Ascending aorta (tissue), 2 donors: ENCODE data around the gene NUDT3. TPM values are rescaled to one million over a fixed set of nuclear protein-coding genes. Genes with fewer than 3 reads are reported as not detected.
"Not testable (repeated sequence)": the region's sequence is repeated elsewhere in the genome, so short reads cannot be mapped to it uniquely, and the experiment has no call there.

Source experiments
- DNase-seq, 2 donors: peaks; one replicate each; pipeline ENCODE4 v3.0.0-alpha.2; 2019; ENCODE audit warnings: low spot score in 2 of 2
- H3K27ac ChIP-seq, 2 donors: fragments of 200-600 bp; sonication (generic); one replicate each; pipeline ENCODE4 v1.5.1; 2016 to 2017; ENCODE audit warnings: mild to moderate bottlenecking in 1 of 2
- H3K27me3 ChIP-seq: fragments of 200-600 bp; sonication (generic); one replicate; pipeline ENCODE4 v1.5.1; 2017
- H3K36me3 ChIP-seq, 2 donors: fragments of 200-600 bp; sonication (generic); one replicate each; pipeline ENCODE4 v1.5.1; 2016
- H3K4me1 ChIP-seq, 2 donors: fragments of 200-600 bp; sonication (generic); one replicate each; pipeline ENCODE4 v1.5.1; 2016 to 2017; ENCODE audit warnings: mild to moderate bottlenecking in 1 of 2
- H3K4me3 ChIP-seq, 2 donors: fragments of 200-600 bp; sonication (generic); one replicate each; pipeline ENCODE4 v1.5.1; 2016 to 2017; ENCODE audit warnings: mild to moderate bottlenecking in 1 of 2
- H3K9me3 ChIP-seq, 2 donors: fragments of 200-600 bp; sonication (generic); one replicate each; pipeline ENCODE4 v1.5.1; 2016
- intact Hi-C: fragments of 100-400 bp; cut with DNase I; formaldehyde crosslinking; loops from one replicate; pipeline ENCODE4 v1.15.1; 2023
- total RNA-seq: library from RNA; depleted of rRNA; stranded (reverse); fragments of >200 nt; gene quantifications from one replicate; pipeline ENCODE4 v1.1.0, GENCODE V29; 2016
- TF ChIP-seq, protein P1 (sequence below), 3 experiments: fragments of 200-600 bp in 2 of 3; fragments of 450-650 bp in 1 of 3; sonication (generic) in 2 of 3; IDR thresholded peaks; one replicate each; pipeline ENCODE4 v1.5.1; 2016 to 2019; ENCODE audit warnings: antibody characterized with exemption in 3 of 3, mild to moderate bottlenecking in 1 of 3, moderate library complexity in 1 of 3

The NUDT3 gene
- total RNA-seq, 1 donor from 2014 or later: 18.8 TPM

DNA sequence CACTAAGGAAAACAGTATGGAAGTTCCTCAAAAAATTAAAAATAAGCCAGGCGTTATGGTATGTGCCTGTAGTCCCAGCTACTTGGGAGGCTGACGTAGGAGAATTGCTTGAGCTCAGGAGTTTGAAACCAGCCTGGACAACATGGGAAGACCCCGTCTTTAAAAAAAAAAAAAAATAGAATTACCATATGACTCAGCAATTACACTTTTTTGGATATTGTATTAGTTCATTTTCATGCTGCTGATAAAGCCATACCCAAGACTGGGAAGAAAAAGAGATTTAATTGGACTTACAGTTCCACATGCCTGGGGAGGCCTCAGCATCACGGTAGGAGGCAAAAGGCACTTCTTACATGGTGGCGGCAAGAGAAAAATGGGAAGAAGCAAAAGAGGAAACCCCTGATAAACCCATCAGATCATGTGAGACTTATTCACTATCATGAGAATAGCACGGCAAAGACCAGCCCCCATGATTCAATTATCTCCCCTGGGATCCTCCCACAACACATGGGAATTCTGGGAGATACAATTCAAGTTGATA, 132.9 kb downstream of the NUDT3 start:
- TF ChIP-seq, protein P1, sequence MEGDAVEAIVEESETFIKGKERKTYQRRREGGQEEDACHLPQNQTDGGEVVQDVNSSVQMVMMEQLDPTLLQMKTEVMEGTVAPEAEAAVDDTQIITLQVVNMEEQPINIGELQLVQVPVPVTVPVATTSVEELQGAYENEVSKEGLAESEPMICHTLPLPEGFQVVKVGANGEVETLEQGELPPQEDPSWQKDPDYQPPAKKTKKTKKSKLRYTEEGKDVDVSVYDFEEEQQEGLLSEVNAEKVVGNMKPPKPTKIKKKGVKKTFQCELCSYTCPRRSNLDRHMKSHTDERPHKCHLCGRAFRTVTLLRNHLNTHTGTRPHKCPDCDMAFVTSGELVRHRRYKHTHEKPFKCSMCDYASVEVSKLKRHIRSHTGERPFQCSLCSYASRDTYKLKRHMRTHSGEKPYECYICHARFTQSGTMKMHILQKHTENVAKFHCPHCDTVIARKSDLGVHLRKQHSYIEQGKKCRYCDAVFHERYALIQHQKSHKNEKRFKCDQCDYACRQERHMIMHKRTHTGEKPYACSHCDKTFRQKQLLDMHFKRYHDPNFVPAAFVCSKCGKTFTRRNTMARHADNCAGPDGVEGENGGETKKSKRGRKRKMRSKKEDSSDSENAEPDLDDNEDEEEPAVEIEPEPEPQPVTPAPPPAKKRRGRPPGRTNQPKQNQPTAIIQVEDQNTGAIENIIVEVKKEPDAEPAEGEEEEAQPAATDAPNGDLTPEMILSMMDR (IDR thresholded peaks at IDR 0.05): no peak
- Histone ChIP-seq H3K36me3 (no peaks in the 10 kb centered on the region), H3K9me3 (no peaks in the 10 kb centered on the region), H3K27ac (no peak overlapping the region), H3K27me3 (no peaks in the 10 kb centered on the region), H3K4me1 (no peaks in the 10 kb centered on the region), H3K4me3 (no peak overlapping the region)
- DNase-seq: no peak
- intact Hi-C loops: no loop called here

DNA sequence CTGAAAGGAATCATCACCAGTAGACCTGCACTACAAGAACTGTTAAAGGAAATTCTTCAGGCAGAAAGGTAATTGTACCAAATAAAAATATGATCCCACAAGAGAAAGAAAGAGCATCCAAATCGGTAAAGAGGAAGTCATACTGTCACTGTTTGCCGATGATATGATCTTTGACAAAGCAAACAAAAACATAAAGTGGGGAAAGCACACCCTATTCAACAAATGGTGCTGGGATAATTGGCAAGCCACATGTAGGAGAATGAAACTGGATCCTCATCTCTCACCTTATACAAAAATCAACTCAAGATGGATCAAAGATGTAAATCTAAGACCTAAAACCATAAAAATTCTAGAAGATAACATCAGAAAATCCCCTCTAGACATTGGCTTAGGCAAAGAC, 140.1 kb downstream of the NUDT3 start:
- H3K27me3 ChIP-seq, H3K36me3 ChIP-seq, H3K9me3 ChIP-seq, H3K27ac ChIP-seq, intact Hi-C loops, H3K4me1 ChIP-seq, H3K4me3 ChIP-seq, DNase-seq: not testable (repeated sequence)

DNA sequence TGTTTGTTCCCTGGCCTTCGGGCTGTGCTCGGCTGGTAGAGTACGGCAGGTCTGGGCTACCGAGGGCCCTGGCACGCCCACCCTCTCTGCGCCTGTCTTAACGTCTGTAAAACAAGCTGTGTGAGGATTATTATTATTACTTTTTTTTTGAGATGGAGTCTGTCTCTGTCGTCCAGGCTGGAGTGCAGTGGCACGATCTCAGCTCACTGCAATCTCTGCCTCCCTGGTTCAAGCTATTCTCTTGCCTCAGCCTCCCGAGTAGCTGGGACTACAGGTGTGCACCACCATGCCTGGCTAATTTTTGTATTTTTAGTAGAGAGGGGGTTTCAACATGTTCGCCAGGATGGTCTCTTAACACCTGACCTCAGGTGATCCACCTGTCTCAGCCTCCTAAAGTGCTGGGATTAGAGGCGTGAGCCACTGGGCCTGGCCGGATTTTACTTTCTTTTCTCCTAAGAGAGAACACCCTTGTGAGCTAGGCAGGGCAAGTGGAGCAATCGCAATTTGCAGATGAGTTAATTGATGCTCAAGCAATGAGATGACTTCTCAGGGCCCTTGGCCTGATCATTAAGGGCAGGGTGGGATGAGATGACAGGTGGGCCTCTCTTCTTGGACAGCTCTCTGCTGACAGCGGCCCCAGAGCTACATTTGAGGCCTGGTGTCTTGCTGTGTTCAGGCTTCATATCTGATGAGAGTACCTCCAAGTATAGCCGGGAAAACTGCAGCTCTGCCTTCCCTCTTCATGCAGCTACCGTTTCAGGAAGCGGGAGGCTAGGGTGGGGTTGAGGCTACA, 142.8 kb downstream of the NUDT3 start:
- TF ChIP-seq, protein P1 (IDR thresholded peaks at IDR 0.05): no peak
- peaks cover 0 to 9% of the 10 kb centered on the region in 2 donors for H3K4me1 ChIP-seq
- H3K27me3 ChIP-seq: no peaks in the 10 kb centered on the region
- peak overlapping the region; percentile 73 to 89 for H3K4me3 ChIP-seq
- no peaks in the 10 kb centered on the region for H3K36me3 ChIP-seq
- intact Hi-C loops: loop anchor here (1.0 to 10.0 kb wide), 9 partner anchors 25 to 1475 kb away; partner anchors contain the start of genes NUDT3 and SNRPC
- peak overlapping the region; percentile 86 to 88 for H3K27ac ChIP-seq
- DNase-seq: peak in 1 of 2 donors; percentile 60
- no peaks in the 10 kb centered on the region for H3K9me3 ChIP-seq

DNA sequence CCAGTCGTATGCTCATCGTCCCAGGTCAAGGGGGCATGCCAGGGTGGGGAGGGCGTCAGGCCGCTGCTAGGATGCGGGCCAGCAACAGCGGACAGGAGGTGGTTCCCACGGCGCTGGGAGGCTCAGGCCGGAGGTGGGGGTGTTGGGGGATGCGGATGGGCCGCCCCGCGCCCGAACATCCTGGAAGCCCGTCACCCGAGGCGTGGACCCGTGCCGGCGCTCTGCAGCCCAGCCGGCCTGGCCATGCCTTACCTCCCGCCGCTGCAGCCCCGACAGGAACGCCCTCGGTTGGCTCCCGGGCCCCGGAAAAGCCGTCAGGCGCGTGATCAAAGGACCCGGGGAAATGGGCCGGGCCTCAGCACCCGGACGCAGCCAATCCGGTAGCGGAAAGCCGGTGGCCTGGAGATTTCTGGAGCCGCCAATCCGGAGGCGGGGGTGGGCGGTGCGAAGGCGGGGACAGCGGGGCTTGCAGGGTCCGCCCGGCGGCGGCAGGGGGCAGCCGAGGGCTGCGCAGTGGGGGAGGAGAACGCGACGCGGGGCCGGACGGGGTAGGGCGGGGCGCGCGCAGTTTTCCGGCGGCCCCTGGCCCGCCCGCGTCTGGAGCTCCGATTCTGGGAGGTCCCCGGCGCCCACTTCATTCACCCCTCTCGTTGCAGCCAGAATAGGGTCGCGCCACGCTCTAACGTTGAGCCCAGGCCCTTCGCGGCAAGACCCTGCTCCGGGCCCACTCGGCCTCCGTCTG, 143.6 kb downstream of the NUDT3 start, which contains the start of gene SMIM29:
SMIM29 (minus strand) TSS at position 280 of the 742 bp plus-strand sequence. CDS start 1,215 bp downstream, outside the sequence.
- intact Hi-C loops: loop anchor here (1.0 to 10.0 kb wide), 9 partner anchors 25 to 1476 kb away; partner anchors contain the start of genes NUDT3 and SNRPC

DNA sequence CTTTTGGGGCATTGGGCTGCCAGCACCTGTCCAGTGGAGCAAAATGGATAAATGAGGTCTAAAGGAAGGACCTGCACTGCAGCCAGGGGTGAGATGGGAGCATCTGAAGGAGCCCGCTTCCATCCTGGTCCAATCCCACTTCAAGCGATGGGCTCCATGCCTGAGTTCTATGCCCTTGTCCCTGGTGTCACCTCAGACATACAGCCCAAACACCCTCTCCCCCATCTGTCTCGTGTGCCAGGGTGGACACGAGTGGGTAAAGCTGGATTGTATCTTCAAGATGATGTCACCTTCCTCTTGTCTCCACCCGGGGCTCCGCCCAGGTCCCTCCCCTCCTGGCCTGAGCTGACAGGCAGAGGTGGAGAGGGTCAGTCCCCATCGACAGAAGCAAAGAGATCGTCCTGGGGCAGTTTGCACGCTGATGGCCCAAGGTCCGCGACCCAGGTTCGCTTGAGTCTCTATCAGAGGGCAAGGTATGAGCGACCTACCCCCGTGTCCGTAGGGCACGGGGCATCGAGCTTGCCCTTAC, 144.2 kb downstream of the NUDT3 start:
- TF ChIP-seq, protein P1 (IDR thresholded peaks at IDR 0.05): no peak
- H3K4me1 ChIP-seq: peaks cover 7 to 23% of the 10 kb centered on the region in 2 donors
- no peaks in the 10 kb centered on the region for H3K36me3 ChIP-seq
- H3K27me3 ChIP-seq: no peaks in the 10 kb centered on the region
- intact Hi-C loops: loop anchor here (2.0 to 10.0 kb wide), 4 partner anchors 53 to 1477 kb away; partner anchors contain the start of gene SNRPC
- peak; percentile 65 to 85 for DNase-seq
- H3K4me3 ChIP-seq: peak overlapping the region; percentile 73 to 89
- H3K9me3 ChIP-seq: no peaks in the 10 kb centered on the region
- peak overlapping the region; percentile 81 to 86 for H3K27ac ChIP-seq

More for the DNA sequence above, 143.6 kb downstream of the NUDT3 start, which contains the start of gene SMIM29:
- Histone ChIP-seq H3K9me3 (no peaks in the 10 kb centered on the region), H3K36me3 (no peaks in the 10 kb centered on the region), H3K27me3 (no peaks in the 10 kb centered on the region), H3K4me3 (peak within 1 kb of the TSS; percentile 73 to 89), H3K27ac (peak within 1 kb of the TSS; percentile 86 to 88), H3K4me1 (peaks cover 5 to 16% of the 10 kb centered on the region in 2 donors)
- TF ChIP-seq, protein P1 (IDR thresholded peaks at IDR 0.05): peak; percentile 96 to 98 (median 97)
- DNase-seq: peak; percentile 85 to 98
